ENCODE data around the gene SBK2. TPM values are rescaled to one million over a fixed set of nuclear protein-coding genes. Genes with fewer than 3 reads are reported as not detected.

The SBK2 gene
- total and polyA plus RNA-seq, 9 of the 15 experiments (the other 6 are each of a cell fraction or from before 2014, with no cell fraction given): not detected

DNA sequence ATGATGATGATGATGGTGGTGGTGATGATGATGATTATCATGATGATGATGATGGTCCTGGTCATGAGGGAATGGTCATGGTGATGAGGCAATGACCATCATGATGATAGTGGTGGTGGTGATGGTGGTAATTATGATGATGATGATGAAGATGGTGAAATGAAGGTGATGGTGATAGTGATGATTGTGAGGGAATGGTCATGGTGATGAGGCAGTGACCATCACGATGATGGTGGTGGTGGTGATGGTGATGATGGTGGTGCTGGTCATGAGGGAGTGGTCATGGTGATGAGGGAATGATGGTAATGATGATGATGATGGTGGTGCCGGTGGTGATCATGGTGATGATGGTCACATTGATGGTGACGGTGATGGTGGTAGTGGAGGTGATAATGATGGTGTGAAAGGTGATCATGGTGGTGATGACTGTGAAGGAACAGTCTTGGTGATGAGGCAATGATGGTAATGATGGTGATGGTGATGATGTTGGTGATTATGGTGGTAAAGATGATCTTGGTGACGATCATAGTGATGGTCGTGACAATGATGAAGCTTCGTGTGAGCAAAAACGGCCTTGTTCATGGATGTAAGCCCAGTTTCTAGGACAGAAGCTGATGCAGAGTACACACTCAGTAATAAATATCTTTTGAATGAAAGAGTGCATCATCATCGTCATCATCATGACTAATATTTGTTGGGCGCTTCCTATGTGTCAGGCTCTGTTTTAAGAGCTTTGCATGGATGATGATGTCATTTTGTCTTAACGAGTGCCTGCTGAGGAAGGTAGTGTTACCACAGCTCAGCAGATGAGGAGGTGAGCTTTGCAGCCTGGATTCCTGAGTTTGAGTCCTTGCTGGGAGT is 17.3 kb downstream of the SBK2 start (continued):
- no peak for TF ChIP-seq MEF2A (IDR thresholded peaks at IDR 0.05; ENCODE audit: control insufficient read depth, low read depth, low read length)
- TF ChIP-seq ETV1 (tag; conservative IDR thresholded peaks at IDR 0.05; ENCODE audit: low read depth): no peak
- no peak for TF ChIP-seq EWSR1 (IDR thresholded peaks at IDR 0.05; ENCODE audit: borderline replicate concordance, low read depth, partially characterized antibody)
- TF ChIP-seq DIDO1 (tag; IDR thresholded peaks at IDR 0.05; ENCODE audit: low read depth): no peak
- peak; percentile 95 for TF ChIP-seq TSC22D4 (tag; IDR thresholded peaks at IDR 0.05)
- peak; percentile 11 to 26; a peak in 1 of 4 replicates for TF ChIP-seq TRIM24 (IDR thresholded peaks at IDR 0.05)
- no peak for TF ChIP-seq NEUROD1 (IDR thresholded peaks at IDR 0.05; ENCODE audit: borderline replicate concordance, low read depth, low read length, partially characterized antibody)
- TF ChIP-seq CTBP1 (IDR thresholded peaks at IDR 0.05; ENCODE audit: borderline replicate concordance): peak; percentile 47; the same call in 1 of the 2 replicates
- TF ChIP-seq ZNF24 (IDR thresholded peaks at IDR 0.05): no peak
- no peak for TF ChIP-seq NKRF (IDR thresholded peaks at IDR 0.05; ENCODE audit: borderline replicate concordance)
- TF ChIP-seq ZEB2 (IDR thresholded peaks at IDR 0.05): 0 out of 2 replicates have a peak, but pooled peaks have one; percentile 12
- no peak for TF ChIP-seq TAF15 (IDR thresholded peaks at IDR 0.05; ENCODE audit: low read depth, low read length)
- no peak for TF ChIP-seq IRF2 (CRISPR knock-in tag; IDR thresholded peaks at IDR 0.05)
- no peak for TF ChIP-seq FOXK2 (conservative IDR thresholded peaks at IDR 0.05 in 1 of 2, IDR thresholded peaks at IDR 0.05 in 1 of 2; ENCODE audit: low read depth in 2 of 2)
- TF ChIP-seq, protein P1, sequence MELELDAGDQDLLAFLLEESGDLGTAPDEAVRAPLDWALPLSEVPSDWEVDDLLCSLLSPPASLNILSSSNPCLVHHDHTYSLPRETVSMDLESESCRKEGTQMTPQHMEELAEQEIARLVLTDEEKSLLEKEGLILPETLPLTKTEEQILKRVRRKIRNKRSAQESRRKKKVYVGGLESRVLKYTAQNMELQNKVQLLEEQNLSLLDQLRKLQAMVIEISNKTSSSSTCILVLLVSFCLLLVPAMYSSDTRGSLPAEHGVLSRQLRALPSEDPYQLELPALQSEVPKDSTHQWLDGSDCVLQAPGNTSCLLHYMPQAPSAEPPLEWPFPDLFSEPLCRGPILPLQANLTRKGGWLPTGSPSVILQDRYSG (tag; conservative IDR thresholded peaks at IDR 0.05; ENCODE audit: low read depth): no peak
- 0 out of 2 replicates have a peak, but pooled peaks have one; percentile 56 for TF ChIP-seq MCM3 (IDR thresholded peaks at IDR 0.05)
- no peak for TF ChIP-seq CBX1 (IDR thresholded peaks at IDR 0.05; ENCODE audit: low read depth)
- TF ChIP-seq PHF20 (IDR thresholded peaks at IDR 0.05; ENCODE audit: partially characterized antibody): no peak
- peak; percentile 78 for TF ChIP-seq FOSL1 (tag; conservative IDR thresholded peaks at IDR 0.05)
- TF ChIP-seq, protein P2, sequence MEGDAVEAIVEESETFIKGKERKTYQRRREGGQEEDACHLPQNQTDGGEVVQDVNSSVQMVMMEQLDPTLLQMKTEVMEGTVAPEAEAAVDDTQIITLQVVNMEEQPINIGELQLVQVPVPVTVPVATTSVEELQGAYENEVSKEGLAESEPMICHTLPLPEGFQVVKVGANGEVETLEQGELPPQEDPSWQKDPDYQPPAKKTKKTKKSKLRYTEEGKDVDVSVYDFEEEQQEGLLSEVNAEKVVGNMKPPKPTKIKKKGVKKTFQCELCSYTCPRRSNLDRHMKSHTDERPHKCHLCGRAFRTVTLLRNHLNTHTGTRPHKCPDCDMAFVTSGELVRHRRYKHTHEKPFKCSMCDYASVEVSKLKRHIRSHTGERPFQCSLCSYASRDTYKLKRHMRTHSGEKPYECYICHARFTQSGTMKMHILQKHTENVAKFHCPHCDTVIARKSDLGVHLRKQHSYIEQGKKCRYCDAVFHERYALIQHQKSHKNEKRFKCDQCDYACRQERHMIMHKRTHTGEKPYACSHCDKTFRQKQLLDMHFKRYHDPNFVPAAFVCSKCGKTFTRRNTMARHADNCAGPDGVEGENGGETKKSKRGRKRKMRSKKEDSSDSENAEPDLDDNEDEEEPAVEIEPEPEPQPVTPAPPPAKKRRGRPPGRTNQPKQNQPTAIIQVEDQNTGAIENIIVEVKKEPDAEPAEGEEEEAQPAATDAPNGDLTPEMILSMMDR (IDR thresholded peaks at IDR 0.05 in 2 of 3, conservative IDR thresholded peaks at IDR 0.05 in 1 of 3; ENCODE audit: insufficient read depth in 2 of 3, low read depth in 1 of 3, low read length in 3 of 3): no peak
- 0 out of 2 replicates have a peak, but pooled peaks have one; percentile 33 for TF ChIP-seq IRF9 (tag; IDR thresholded peaks at IDR 0.05)
